ENCODE results near the gene MTA3.

- TF ChIP-seq CEBPB (IDR thresholded peaks at IDR 0.05) = no peak
- TF ChIP-seq RAD21 (IDR thresholded peaks at IDR 0.05; ENCODE audit: low read depth) = no peak
- TF ChIP-seq TAF1 (IDR thresholded peaks at IDR 0.05; ENCODE audit: low read depth) = no peak
- no peak for TF ChIP-seq CREB1 (IDR thresholded peaks at IDR 0.05; ENCODE audit: low read depth)
- no peak for TF ChIP-seq EGR1 (IDR thresholded peaks at IDR 0.05)
- TF ChIP-seq MAX (IDR thresholded peaks at IDR 0.05) = no peak
- no peak for TF ChIP-seq NFIC (IDR thresholded peaks at IDR 0.05)
- no peak for TF ChIP-seq EP300 (IDR thresholded peaks at IDR 0.05; ENCODE audit: borderline replicate concordance)
- no peak for TF ChIP-seq YY1 (IDR thresholded peaks at IDR 0.05; ENCODE audit: low read depth)
Observed at GRCh38 chr2:42698940-42699339, 130.5 kb downstream of the MTA3 start.
